Right lobe of liver (tissue), 4 donors: ENCODE data around the gene SH2B2.

Experiments
- CTCF ChIP-seq, 4 donors: fragments of 200-600 bp in 3 of 4; fragments of 450-650 bp in 1 of 4; IDR thresholded peaks; one replicate each; pipeline versions ENCODE4 v1.5.1 to v1.8.0; 2016 to 2022; ENCODE audit warnings: antibody characterized with exemption in 4 of 4, mild to moderate bottlenecking in 2 of 4
- POLR2A ChIP-seq: fragments of 450-650 bp; IDR thresholded peaks from one replicate; pipeline ENCODE4 v1.6.1; 2017; ENCODE audit warnings: antibody characterized with exemption, mild to moderate bottlenecking
- donor health status: DM: no; HTN: no; CAD: no.
- donor health status: DM: no; HTN: no; CAD: no.
- donor health status: DM: no; HTN: yes; CAD: no.

GRCh38 chr7:102275123-102275703 is 11.5 kb upstream of the SH2B2 start:
- TF ChIP-seq CTCF (IDR thresholded peaks at IDR 0.05) = no peak
- no peak for TF ChIP-seq POLR2A
